GM19467 (cell line): ENCODE measurements around the gene RBM3.
A peak's percentile ranks its signal among the peaks of the same experiment; 100 is the strongest.

Source experiments
- ATAC-seq: cut with Tn5 transposase; IDR thresholded peaks from one replicate; pipeline ENCODE4 v1.9.1; 2021; ENCODE audit warnings: mild to moderate bottlenecking, moderate library complexity; ENCODE audit not compliant: unreplicated experiment

RBM3 gene

DNA sequence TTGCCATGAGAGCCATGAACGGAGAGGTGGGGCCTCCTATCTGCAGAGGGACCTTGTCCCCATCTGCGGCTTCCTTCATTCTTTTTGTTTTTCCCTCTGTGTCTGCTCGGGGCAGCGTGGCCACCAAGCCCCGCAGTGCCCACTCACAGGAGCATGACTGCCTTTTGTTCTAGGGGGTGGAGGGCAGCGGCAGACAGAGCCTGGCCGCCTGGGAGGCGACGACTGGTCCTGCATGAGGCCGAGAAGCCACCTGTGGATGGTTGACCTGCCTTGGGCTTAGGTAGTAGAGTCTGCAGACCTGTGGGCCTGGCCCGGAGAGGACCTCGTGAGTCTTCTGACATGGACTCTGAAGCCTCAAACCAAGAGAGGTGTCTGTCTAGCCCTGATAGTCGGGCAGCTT is 1.4 kb downstream of the RBM3 start:
- ATAC-seq, result no peak

DNA sequence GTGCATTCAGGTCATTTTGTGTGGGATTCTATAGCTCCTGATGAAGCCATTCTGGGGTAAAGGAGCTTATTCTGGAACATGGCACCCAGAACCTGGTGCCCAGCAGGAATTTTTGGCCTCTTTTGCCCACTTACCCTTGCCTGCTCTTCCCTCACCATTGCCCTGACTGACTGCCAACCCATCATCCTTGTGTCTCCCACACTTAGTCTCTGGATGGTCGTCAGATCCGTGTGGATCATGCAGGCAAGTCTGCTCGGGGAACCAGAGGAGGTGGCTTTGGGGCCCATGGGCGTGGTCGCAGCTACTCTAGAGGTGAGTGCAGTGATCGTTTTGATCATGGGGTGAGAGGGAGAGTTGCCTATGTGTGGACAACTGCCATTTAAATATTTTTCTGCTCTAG is 1.8 kb downstream of the RBM3 start:
- no peak for ATAC-seq

DNA sequence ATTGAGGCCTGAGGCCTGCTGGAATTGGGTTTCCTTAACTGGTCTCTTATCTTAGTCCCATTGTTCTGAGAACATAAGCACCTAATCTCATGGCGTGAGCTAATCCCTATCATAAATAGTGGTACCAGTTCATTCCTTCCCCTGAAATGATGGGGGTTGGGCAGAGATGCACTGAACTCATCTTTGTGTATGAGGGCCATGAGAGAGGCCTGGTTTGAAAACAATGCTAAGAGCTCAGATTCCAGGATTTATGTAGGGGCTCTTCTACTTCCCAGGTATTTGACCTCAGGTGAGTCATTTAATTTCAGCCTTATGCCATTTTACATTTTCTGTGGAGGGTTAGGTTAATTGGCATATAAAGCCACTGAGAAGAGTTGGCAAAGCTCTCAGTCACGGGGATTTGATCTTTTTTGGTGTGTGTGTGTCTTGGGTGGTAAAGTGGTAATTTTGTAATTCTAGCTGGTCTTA is 4.4 kb downstream of the RBM3 start:
- no peak for ATAC-seq

DNA sequence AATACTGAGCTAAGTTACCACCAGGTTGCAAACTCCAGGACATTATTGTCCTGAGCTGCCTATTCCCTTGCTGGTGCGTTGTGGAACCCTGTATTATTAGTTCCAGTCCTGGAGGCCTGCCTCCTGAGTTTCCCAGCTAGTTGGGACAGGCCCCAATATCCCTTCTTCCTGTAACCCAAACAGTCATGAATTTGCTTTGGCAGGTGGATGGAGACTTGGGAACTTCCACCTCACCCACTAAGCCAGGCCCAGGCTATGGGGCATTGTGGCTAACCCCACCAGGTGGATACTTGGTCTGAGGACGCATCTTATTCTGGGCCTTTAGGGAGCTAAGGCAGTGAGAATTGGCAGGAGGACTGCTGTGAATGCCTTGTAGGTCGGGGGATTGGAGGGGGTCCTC is 5.0 kb downstream of the RBM3 start:
- no peak for ATAC-seq

DNA sequence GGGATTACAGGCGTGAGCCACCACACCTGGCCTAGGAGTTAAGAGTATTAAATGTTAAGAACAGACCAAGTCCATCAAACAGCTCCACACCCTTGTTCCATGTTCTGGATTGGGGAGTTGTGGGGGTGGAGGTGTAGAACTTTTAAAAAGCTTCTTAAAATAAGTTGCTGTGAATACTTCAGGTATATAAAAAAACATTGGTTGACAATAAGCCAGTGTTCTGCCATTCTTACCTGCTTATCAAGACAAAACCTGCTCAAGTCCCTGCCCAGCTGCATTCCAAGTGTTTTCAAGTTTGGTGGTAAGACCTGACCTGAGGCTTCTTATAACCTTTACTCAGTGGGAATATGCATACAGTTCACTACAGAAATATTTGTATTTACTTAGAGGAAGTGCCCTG is 6.4 kb downstream of the RBM3 start:
- no peak for ATAC-seq

DNA sequence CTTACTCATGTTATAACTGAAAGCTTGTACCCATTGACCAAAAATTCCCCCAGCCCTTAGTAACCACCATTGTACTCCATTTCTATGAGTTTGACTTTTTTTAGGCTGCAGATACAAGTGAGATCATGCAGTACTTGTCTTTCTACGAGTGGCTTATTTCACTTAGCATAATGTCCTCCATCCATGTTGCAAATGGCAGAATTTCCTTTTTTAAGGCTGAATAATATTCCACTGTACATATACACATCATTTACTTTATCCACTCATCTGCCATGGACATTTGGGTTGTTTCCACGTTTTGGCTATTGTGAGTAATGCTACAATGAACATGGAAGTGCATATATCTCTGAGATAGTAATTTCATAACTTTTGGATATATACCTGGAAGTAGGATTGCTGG is 10.4 kb downstream of the RBM3 start:
- ATAC-seq, result no peak

DNA sequence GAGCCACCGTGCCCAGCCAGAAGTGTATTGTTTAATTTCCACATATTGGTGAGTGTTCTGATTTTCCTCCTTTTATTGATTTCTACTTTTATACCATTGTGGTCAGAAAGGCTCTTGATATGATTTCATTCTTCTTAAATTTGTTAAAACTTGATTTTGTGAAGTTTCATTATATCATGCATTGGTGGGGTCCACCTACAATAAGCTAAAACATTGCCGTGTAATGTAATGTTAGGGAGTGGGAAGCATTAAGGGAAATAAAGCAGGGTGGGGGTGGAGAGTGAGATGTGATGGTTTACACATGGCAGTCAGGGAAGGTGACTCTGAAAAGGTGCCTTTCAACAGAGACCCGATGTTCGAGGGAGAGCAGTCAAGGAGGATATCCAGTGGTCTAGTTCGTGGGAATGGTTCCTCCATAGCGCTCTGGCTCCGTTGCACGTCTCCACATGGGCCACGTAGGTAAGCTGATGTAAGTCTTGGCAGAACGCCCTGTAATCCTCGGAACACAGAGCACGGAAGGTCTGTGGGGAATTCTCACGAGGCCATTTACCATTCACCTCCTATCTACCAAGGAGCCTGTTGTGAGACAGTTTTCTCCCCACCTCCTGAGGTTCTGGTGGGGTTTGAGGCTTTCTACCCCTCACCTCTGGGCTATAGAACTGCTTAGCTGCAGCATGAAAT is 15.3 kb downstream of the RBM3 start:
- ATAC-seq, result no peak

DNA sequence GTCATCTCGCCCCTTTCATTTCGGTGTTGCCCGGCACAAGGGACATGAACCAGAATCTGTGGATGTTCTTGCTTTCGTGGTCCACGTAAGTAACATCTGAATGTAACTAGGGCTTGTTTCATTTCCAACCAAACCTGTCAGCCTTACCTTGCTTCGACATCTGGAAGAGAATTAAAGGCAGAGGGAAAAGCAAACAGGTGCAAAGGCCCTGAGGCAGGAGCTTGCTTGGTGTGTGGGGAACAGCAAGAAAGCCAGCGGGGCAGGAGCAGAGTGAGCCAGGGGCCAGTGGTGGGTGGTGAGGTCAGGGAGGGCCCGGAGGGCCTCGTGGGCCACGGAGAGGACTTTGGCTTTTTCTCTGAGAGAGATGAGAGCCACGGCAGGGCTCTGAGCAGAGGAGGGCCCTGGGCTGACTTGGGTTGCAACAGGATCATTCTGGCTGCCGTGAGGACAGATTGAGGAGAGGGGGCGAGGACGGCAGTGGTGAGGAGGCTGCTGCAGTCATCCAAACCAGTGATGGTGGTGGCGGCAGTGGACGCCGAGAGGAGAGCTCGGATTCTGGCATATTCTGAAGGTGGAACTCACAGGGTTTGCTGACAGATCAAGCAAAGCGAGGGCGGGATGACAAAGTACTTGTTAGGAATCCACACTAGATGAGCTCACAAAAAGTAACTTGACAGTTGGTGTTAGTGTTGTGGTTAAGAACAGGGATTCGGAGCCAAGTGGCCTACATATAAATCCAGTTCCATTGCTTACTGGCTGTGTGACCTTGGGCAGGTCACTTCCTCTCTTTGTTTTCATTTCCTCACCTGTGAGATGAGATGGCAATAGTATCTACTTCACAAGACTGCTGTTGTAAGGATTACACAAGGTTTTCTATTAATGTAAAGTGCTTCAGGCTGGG is 16.2 kb downstream of the RBM3 start:
- ATAC-seq, result no peak

DNA sequence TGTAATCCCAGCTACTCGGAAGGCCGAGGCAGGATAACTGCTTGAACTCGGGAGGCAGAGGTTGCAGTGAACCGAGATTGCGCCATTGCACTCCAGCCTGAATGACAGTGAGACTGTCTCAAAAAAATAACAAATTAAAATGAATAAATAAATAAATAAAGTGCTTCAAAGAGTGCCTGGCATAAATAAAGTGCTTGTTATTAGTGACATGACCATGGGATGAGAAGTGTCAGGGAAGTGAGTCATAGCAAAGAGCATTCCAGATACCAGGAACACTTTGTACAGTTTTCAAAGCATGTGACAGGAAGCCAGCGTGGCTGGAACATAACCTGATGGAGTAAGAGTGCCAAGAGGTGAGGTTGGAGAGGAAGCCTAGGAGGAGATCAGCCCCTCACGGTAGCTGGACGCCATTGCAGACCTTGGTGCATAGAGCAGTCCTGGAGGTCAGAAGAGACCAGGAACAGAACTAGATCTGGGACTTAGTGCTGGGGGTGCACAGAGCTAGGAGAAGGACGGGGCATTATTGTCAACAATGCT is 17.0 kb downstream of the RBM3 start:
- ATAC-seq, result no peak

DNA sequence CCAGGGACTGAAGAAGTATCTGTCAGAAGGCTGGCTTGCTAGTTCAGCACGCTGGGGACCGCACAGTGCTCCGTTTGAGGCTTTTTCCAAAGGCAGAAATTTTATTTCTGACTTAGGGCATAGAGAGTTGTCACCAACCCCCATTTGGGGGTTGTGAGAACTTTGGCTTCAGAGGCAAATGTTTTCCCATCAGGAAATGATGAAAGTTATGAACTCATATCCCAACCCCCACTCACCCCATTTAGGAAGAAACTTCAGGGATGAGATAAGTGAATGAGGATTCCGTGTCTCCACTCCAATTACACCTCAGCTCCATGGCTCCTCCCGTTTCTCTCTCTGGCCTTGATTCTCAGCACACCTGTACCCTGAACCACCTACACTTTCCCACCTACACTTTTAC is 18.7 kb downstream of the RBM3 start:
- ATAC-seq, result no peak

DNA sequence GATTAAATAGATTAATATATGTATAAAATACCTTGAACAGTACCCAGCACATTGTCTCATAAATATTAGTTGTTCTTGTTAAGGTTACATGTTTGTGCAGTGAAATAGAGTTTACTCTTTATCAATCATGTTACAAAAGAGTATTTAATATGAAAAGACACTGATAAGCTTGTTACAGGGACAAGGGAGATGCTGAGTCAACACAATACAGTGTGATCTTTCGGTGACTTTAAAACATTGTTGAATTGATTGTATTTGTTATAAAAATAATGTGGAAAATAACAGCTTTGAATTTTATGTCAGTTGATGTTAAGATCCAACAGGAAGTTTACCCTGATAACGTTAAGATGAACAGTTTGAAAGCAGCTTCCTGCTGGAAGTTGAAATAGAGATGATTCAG is 21.6 kb downstream of the RBM3 start:
- ATAC-seq, result no peak

DNA sequence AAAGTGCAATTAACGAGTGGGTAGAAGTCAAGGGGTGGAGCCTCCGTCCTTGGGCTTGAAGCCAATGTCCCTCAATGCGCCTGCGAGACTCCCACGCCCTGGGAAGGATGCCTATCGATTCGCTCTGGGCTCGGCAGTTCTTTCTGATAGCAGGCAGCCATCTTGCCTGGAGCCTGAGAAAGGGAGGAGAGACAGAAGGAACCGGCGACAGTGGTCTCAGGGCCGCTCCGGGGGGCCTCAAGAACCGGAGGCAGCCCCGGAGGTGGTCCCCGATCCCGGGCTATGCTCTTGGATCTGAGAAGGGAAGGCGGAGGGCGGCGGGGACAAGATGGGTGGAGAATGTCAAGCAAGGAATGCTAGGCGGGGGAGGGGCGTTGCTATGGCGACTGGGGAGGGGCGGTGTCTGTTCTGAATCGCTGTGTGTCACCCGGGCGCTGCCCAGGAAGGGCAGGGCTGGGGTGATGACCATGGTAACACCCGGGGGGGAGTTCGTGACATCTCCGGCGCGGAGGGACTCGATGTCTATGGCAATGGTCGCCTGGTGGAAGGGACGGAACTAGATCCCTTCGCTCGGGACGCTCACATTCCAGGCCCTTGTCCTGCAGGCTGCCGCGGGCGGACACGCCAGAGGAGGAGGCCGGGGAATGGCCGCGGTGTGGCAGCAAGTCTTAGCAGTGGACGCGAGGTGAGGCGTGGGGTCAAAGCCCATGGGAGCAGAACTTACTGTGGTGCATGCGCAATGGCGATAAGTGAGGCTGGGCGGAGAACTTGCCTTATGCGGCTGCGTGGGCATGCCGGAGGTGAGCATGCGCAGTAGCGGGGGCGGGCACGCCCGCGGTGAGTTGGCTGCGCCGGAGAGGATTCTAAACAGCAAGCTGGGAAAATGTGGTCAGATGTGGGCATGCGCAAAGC is 23.3 kb downstream of the RBM3 start, which contains the start of gene WDR13:
Gene WDR13 (plus strand): TSS at position 140 of the 912 bp plus-strand sequence. CDS start 505 bp downstream, at position 645.
- ATAC-seq, result peak; percentile 66

DNA sequence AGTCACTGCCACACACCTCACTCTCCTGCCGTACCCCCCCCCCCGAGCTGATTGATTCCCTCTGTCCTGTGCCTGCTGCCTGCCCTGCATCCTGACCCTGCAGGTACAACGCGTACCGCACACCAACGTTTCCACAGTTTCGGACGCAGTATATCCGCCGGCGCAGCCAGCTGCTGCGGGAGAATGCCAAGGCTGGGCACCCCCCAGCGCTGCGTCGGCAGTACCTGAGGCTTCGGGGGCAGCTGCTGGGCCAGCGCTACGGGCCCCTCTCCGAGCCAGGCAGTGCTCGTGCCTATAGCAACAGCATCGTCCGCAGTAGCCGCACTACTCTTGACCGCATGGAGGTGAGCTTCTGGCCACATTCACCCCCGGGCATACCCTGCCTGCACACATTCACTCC is 24.3 kb downstream of the RBM3 start:
- no peak for ATAC-seq

DNA sequence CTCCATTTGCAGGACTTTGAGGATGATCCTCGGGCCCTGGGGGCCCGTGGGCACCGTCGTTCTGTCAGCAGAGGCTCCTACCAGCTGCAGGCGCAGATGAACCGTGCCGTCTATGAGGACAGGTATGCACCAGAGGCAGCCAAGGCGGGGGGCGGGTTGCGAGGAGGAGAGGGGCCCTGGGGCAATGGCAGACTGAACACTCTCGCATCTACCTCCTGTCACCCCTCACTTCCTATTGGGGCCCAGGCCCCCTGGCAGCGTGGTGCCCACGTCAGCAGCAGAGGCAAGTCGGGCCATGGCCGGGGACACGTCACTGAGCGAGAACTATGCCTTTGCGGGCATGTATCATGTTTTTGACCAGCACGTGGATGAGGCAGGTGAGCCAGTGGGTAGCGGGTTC is 25.1 kb downstream of the RBM3 start:
- ATAC-seq, result no peak

DNA sequence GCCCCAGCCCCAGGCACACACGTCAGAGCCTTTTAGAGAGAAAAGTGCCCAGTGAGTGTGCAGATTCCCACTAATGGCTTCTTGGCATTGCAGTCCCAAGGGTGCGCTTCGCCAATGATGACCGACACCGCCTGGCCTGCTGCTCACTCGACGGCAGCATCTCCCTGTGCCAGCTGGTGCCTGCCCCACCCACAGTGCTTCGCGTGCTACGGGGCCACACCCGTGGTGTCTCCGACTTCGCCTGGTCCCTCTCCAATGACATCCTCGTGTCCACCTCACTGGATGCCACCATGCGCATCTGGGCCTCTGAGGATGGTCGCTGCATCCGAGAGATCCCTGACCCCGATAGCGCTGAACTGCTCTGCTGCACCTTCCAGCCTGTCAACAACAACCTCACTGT is 25.9 kb downstream of the RBM3 start:
- no peak for ATAC-seq

DNA sequence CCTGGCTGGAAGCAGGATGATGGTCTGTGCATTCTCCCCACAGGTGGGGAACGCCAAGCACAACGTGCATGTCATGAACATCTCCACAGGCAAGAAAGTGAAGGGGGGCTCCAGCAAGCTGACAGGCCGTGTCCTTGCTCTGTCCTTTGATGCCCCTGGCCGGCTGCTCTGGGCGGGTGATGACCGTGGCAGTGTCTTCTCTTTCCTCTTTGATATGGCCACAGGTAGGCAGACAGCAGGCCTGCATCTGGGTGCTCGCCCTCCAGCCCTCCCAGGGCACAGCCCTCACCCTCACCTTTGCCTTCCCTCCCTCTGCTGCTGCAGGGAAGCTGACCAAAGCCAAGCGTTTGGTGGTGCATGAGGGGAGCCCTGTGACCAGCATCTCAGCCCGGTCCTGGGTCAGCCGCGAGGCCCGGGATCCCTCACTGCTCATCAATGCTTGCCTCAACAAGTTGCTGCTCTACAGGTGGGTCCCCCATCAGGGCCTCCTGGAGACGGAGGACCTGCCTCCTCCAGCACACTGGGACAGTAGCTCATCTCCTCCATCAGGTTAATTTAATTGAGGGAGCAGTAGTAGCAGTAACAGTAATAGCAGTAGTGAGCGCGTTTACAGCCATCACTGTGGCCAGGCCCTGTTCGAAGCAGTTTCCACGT is 27.6 kb downstream of the RBM3 start:
- no peak for ATAC-seq

DNA sequence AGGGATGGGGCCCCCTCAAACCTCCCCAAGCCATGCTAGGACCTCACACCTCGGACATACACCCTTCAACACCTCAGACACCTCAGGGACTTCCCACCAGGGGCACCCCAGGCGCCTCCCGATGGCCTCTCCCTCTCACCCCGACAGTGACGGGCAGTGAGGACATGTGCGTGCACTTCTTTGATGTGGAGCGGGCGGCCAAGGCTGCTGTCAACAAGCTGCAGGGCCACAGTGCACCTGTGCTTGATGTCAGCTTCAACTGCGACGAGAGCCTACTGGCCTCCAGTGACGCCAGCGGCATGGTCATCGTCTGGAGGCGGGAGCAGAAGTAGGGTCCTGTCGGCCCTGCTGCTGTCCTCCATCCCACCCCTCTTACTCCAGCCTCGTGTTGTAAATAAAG is 30.4 kb downstream of the RBM3 start:
- no peak for ATAC-seq

DNA sequence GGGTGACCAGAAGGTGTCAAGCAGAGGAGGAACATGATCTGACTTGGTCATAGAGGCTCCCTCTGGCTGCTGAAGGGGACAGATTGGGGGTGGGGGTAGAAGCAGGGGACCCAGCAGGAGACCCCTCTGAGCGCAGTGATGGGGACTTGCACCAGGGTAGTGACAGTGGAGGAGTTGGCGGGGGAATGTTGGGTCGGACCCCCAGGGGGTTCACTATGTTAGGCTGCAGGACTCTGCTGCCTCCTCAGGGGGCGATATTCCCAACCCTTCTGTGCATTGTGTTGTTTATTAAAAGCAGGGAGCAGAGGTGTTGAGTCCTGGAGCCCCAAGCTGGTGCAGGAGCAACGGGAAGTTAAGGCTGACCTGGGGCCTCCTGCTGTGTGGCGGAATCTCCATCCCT is 31.8 kb downstream of the RBM3 start:
- ATAC-seq, result no peak

DNA sequence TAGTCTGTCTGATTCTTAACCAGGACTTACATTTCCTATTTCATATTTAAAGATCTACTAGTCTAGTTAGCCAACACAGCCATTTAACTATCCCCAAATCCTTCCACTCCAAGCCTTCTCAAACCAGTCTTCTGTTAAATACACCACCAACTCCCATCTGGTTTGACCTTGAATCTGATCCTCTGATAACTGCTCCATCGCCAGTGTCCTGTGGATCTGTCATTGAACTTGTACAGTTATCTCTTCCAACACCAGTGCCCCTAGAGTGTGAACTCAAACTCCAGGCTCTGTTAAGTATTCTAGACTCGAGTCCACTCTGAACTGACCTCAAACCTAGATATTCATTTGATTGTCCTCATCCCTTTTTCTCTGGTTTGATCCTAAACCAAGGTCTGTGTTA is 37.4 kb downstream of the RBM3 start:
- no peak for ATAC-seq

DNA sequence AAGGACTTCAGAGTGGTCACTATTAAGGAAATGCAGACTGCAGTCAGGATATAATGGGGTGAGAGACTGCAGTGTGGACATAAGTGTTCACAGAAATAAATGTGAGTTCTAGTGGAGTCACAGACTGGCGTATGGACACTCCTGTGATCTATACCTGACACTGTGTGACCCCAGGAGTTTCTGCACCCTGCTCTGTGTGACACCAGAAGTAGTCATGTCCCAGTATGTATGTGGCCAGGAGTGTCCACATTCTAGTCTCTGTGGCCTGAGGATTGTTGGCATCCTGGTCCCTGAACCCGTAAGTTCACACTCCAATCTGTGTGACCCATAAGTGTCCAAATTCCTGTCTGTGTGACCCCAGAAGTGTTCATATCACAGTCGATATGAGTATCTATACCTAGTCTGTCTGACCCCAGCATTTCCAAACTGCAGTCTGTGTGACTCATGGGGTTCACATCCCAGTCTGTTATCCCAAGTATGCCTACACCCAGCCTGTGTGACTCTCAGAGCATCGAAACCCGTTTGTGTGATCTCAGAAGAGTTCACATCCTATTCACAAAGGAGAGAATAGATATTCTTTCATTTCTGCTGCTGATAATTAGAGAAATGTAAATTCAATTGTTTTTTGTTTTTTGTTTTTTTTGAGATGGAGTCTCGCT is 39.3 kb downstream of the RBM3 start:
- ATAC-seq, result no peak
